Epithelial cell of proximal tubule (primary cell): Measurements from ENCODE around the gene KLHL6. TPM values are rescaled to one million over a fixed set of nuclear protein-coding genes. Genes with fewer than 3 reads are reported as not detected.

Source experiments
- DNase-seq: peaks from one replicate; pipeline ENCODE4 v3.0.0-alpha.2; 2011; ENCODE audit warnings: low read depth
- H3K4me3 ChIP-seq: 2 replicates; pipeline ENCODE4 v1.5.1; 2011; ENCODE audit warnings: low read depth, mild to moderate bottlenecking, low read length
- total RNA-seq: library from RNA; depleted of rRNA; stranded (reverse); fragments of >200 nt; gene quantifications from 2 replicates; pipeline ENCODE4 v1.2.3, GENCODE V29; 2015
- TF ChIP-seq, protein P1 (sequence below): conservative IDR thresholded peaks from 2 replicates; pipeline ENCODE4 v1.5.1; 2012; ENCODE audit warnings: low read depth, mild to moderate bottlenecking, low read length

Gene KLHL6
- total RNA-seq, 1 donor from 2014 or later, result not detected

DNA sequence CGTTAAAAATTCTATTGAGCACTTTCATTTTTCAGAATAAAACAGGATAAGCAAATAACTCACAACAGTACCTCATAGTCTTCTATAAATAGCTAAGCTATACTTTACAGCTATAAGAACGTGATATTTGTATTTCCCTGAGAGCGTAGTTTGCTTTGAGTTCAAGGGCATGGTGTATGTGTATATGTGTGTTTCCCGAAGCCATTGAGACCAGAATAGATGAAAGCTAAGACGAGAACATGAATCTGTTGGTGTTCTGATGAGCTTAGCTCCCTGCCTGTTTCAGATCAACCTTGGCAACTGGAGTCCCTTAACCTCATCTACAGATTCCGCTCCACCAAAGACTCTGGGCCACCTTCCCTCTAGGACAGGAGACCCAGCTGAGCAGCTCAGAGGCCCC is 67.6 kb downstream of the KLHL6 start:
- DNase-seq, result no peak
- TF ChIP-seq, protein P1, sequence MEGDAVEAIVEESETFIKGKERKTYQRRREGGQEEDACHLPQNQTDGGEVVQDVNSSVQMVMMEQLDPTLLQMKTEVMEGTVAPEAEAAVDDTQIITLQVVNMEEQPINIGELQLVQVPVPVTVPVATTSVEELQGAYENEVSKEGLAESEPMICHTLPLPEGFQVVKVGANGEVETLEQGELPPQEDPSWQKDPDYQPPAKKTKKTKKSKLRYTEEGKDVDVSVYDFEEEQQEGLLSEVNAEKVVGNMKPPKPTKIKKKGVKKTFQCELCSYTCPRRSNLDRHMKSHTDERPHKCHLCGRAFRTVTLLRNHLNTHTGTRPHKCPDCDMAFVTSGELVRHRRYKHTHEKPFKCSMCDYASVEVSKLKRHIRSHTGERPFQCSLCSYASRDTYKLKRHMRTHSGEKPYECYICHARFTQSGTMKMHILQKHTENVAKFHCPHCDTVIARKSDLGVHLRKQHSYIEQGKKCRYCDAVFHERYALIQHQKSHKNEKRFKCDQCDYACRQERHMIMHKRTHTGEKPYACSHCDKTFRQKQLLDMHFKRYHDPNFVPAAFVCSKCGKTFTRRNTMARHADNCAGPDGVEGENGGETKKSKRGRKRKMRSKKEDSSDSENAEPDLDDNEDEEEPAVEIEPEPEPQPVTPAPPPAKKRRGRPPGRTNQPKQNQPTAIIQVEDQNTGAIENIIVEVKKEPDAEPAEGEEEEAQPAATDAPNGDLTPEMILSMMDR, result no peak
- H3K4me3 ChIP-seq, result no peak overlapping the region

DNA sequence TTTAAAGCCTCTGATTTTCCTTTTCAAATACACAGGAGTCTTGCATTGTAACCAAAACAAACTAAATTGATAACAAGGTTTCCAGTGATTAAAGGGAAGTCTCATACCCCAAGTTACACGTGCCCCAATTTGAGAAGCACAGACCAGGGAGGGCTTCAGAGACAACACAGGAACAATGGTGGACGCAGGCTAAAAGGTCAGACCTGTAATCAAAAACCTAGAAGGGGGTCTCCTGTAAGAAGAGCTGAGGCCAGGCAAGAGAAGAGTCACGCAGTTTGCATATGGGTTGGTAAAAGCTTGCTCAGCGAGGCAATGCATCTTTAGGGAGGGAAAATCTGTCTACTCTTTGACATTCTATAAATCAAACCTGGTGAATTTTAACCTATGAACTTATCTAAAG is 68.5 kb downstream of the KLHL6 start:
- no peak for DNase-seq
- H3K4me3 ChIP-seq, result no peak overlapping the region

DNA sequence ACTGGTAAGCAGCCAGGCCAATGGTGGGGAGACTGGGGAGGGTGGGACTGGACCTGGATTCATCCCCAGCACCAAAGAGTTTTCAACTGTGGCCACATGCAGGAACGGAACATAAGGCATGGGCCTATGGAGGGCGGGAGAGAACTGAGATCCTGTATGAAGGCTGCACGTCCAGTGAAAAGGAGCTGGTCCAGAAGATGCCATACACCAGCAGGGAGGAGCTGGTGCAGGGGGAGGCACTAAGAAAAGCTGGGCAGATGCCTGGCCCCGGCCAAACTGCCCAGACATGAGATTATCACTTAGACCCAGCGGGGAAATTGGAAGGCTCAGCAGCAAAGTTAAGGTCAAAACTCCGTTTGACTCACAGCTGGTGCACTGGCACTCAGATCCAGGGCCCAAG is 69.0 kb downstream of the KLHL6 start:
- no peak for DNase-seq
- TF ChIP-seq, protein P1, result no peak
- H3K4me3 ChIP-seq, result no peak overlapping the region

More for the DNA sequence above, 68.5 kb downstream of the KLHL6 start:
- TF ChIP-seq, protein P1, result no peak

DNA sequence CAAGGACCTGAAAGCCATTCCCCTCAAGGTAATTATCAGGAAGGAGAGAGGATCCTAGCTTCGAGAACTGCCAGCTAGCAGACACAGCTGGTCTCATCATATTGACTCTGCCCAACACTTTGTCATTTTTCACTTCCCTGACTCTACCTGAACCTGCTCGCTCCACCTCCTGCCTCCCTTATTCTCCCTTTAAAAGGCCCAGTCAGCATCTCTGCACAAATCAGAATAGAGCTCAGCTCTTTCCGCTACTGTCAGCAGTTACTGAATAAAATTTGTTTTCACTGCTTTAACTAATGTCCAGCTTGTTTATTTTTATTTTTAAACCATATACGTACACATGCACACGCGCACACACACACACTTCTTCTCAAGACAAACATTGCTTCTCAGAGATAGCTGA is 69.9 kb downstream of the KLHL6 start:
- TF ChIP-seq, protein P1, result no peak
- no peak for DNase-seq

DNA sequence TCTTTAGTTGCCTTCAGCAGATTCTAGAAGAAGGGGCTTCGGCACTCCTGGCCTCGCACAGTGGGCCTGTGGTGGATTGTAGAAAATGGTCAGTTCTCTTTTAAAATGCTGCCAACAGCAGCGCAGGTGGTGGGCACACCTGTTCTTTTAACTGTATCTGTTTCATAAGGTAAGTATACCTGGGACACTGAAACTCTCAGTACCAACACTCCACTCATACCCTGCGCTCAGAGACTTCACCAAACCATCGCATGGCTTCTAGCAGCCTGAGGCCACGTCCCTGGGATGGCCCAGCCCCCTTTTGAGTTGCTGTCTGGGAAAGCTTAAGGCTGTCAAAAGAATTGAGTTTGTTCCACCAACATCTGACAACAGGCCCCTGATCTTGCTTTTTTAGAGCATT is 70.4 kb downstream of the KLHL6 start:
- DNase-seq, result no peak
- no peak overlapping the region for H3K4me3 ChIP-seq
- TF ChIP-seq, protein P1, result no peak

More for the DNA sequence above, 69.9 kb downstream of the KLHL6 start:
- H3K4me3 ChIP-seq, result no peak overlapping the region

DNA sequence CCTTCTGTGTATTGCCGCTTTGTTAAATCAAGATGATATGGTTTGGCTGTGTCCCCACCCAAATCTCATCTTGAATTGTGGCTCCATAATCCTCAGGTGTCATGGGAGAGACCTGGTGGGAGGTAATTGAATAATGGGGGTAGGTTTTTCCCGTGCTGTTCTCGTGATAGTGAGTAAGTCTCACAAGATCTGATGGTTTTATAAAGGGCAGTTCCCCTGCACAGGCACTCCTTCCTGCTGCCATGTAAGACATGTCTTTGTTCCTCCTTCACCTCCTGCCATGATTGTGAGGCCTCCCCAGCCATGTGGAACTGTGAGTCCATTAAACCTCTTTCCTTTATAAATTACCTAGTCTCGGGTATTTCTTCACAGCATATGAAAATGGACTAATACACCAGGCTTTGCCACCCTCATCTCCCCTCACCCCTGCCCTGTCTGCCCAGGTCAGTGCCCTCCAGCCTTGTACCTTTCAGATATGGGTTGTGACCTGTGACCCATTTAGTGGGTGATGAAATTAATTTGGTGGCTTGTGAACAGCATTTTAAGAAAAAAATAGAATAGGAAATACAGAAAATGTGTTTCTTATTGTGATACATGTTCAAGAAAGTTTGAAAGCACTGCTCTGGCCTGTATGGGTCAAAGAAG is 71.0 kb downstream of the KLHL6 start:
- no peak for DNase-seq
- TF ChIP-seq, protein P1, result no peak
- H3K4me3 ChIP-seq, result no peak overlapping the region

DNA sequence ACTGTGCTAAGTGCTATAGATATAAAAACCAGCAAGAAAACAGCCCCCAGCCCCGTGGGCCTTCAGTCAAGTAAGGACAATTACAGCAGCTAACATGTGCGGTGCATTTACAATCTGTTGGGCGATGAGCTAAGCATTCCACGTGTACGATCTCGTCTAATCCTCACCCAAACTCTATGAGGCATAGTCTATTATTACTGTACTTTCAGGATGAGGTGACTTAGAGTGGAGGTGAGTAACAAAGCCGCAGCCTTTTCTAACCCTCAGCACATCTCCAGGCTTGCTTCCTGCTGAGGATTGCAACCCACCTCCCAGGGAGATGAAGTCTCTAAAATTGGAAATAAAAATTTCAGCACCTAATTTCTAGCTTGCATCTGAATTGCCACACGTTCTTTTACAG is 73.9 kb downstream of the KLHL6 start:
- DNase-seq, result no peak
- H3K4me3 ChIP-seq, result no peak overlapping the region
- TF ChIP-seq, protein P1, result no peak
